OCI-LY3 (cell line): Measurements from ENCODE around the gene GMNC.

Experiments used
- H2AFZ ChIP-seq: fragments of 200-600, 300-600 bp; shearing (Covaris generic); 2 replicates; pipeline ENCODE4 v1.6.0; 2014; ENCODE audit warnings: antibody characterized with exemption, low read depth, low read length
- H3K27ac ChIP-seq: fragments of 200-600, 300-600 bp; sonication (generic); 2 replicates; pipeline ENCODE4 v1.5.1; 2014; ENCODE audit warnings: mild to moderate bottlenecking, low read length, moderate library complexity, mixed read lengths
- H3K27me3 ChIP-seq: fragments of 200-600, 300-600 bp; sonication (generic); 2 replicates; pipeline ENCODE4 v1.6.1; 2014; ENCODE audit warnings: low read depth, low read length, mixed read lengths
- H3K36me3 ChIP-seq: fragments of 200-600, 300-600 bp; sonication (generic); replicated peaks from 2 replicates; pipeline ENCODE3; 2014; ENCODE audit warnings: low read depth, low read length, mixed read lengths
- H3K4me1 ChIP-seq: fragments of 300-600, 200-600 bp; sonication (generic); 2 replicates; pipeline ENCODE4 v1.6.1; 2014; ENCODE audit warnings: low read length, mixed read lengths
- H3K4me2 ChIP-seq: fragments of 200-600, 300-600 bp; sonication (generic); 2 replicates; pipeline ENCODE4 v1.6.1; 2014; ENCODE audit warnings: low read length, mixed read lengths
- H3K4me3 ChIP-seq: fragments of 300-600, 200-600 bp; sonication (generic); 2 replicates; pipeline ENCODE4 v1.5.1; 2014; ENCODE audit warnings: antibody characterized with exemption, mild to moderate bottlenecking, low read length, moderate library complexity
- H3K79me2 ChIP-seq: fragments of 300-600, 200-600 bp; shearing (Covaris generic); 2 replicates; pipeline ENCODE4 v1.6.1; 2014; ENCODE audit warnings: mild to moderate bottlenecking, low read length, mixed read lengths
- H3K9ac ChIP-seq: fragments of 300-600, 200-600 bp; shearing (Covaris generic); 2 replicates; pipeline ENCODE4 v1.6.0; 2014; ENCODE audit warnings: mild to moderate bottlenecking, low read length, moderate library complexity
- H3K9me3 ChIP-seq: fragments of 200-600, 300-600 bp; shearing (Covaris generic); 2 replicates; pipeline ENCODE4 v1.6.1; 2014; ENCODE audit warnings: low read length, mixed read lengths; ENCODE audit not compliant: insufficient read depth
- H4K20me1 ChIP-seq: fragments of 200-600, 300-600 bp; sonication (generic); 2 replicates; pipeline ENCODE4 v1.6.1; 2016; ENCODE audit warnings: low read length, mixed read lengths; ENCODE audit not compliant: insufficient read depth
- CTCF ChIP-seq: fragments of 200-600, 300-600 bp; sonication (generic); IDR thresholded peaks from 2 replicates; pipeline ENCODE4 v1.5.1; 2014; ENCODE audit warnings: antibody characterized with exemption, low read length, low read depth
- EZH2phosphoT487 ChIP-seq: fragments of 200-600 bp; shearing (Covaris generic); IDR thresholded peaks from 2 replicates; pipeline ENCODE4 v1.6.1; 2018; ENCODE audit warnings: antibody characterized with exemption, mixed run types, low read depth

GMNC gene

GRCh38 chr3:190862209-190863118, at the start of gene GMNC:
Gene GMNC, minus strand, starts transcription at chr3:190862694. Its CDS starts 79 bp downstream, at chr3:190862615.
- peak within 1 kb of the TSS; percentile 67 for H3K4me2 ChIP-seq

GRCh38 chr3:190911382-190911781, 48.9 kb upstream of the GMNC start:
- Histone ChIP-seq H3K9me3 (no peaks in the 10 kb centered on the region), H3K27me3 (no peaks in the 10 kb centered on the region), H3K79me2 (no peaks in the 10 kb centered on the region), H3K27ac (no peak overlapping the region), H3K4me3 (no peak overlapping the region), H3K36me3 (no peaks in the 10 kb centered on the region), H3K9ac (no peak overlapping the region), H3K4me2 (no peak overlapping the region), H4K20me1 (no peaks in the 10 kb centered on the region), H2AFZ (no peak overlapping the region), H3K4me1 (no peaks in the 10 kb centered on the region)
- TF ChIP-seq EZH2phosphoT487 (no peak), CTCF (no peak)

More at GRCh38 chr3:190862209-190863118, at the start of gene GMNC:
- Histone ChIP-seq H2AFZ (peak within 1 kb of the TSS; percentile 66; the same call in 1 of the 2 replicates), H3K9ac (peak within 1 kb of the TSS; percentile 41), H3K4me1 (no peaks in the 10 kb centered on the region), H3K36me3 (no peaks in the 10 kb centered on the region), H3K27me3 (no peaks in the 10 kb centered on the region), H3K9me3 (no peaks in the 10 kb centered on the region), H4K20me1 (no peaks in the 10 kb centered on the region), H3K79me2 (no peaks in the 10 kb centered on the region), H3K4me3 (peak within 1 kb of the TSS; percentile 80), H3K27ac (no peak within 1 kb of the TSS)
- TF ChIP-seq CTCF = no peak
- TF ChIP-seq EZH2phosphoT487 = no peak

- no peak for TF ChIP-seq CTCF
- TF ChIP-seq EZH2phosphoT487 = no peak
- Histone ChIP-seq H3K4me1 (no peaks in the 10 kb centered on the region), H3K9me3 (no peaks in the 10 kb centered on the region), H3K4me2 (no peak overlapping the region), H2AFZ (no peak overlapping the region), H4K20me1 (no peaks in the 10 kb centered on the region), H3K27ac (no peak overlapping the region), H3K79me2 (no peaks in the 10 kb centered on the region), H3K27me3 (no peaks in the 10 kb centered on the region), H3K9ac (no peak overlapping the region), H3K4me3 (no peak overlapping the region), H3K36me3 (no peaks in the 10 kb centered on the region)
Observed at GRCh38 chr3:190909908-190910307, 47.4 kb upstream of the GMNC start.

- H3K27me3 ChIP-seq = no peaks in the 10 kb centered on the region
- H4K20me1 ChIP-seq = no peaks in the 10 kb centered on the region
Observed at GRCh38 chr3:190903156-190903555, 40.7 kb upstream of the GMNC start.

More at GRCh38 chr3:190903156-190903555, 40.7 kb upstream of the GMNC start:
- Histone ChIP-seq H3K36me3 (no peaks in the 10 kb centered on the region), H3K4me2 (no peak overlapping the region), H3K9ac (no peak overlapping the region), H3K9me3 (peaks cover 8% of the 10 kb centered on the region; the same call in 1 of the 2 replicates), H3K79me2 (no peaks in the 10 kb centered on the region), H3K4me3 (no peak overlapping the region), H2AFZ (no peak overlapping the region), H3K27ac (no peak overlapping the region), H3K4me1 (peaks cover 7% of the 10 kb centered on the region; the same call in 1 of the 2 replicates)
- TF ChIP-seq EZH2phosphoT487 = no peak
